ENCODE results near the gene SLC25A38.
"Not testable (repeated sequence)": the region's sequence is repeated elsewhere in the genome, so short reads cannot be mapped to it uniquely, and the experiment has no call there.

SLC25A38 gene

DNA sequence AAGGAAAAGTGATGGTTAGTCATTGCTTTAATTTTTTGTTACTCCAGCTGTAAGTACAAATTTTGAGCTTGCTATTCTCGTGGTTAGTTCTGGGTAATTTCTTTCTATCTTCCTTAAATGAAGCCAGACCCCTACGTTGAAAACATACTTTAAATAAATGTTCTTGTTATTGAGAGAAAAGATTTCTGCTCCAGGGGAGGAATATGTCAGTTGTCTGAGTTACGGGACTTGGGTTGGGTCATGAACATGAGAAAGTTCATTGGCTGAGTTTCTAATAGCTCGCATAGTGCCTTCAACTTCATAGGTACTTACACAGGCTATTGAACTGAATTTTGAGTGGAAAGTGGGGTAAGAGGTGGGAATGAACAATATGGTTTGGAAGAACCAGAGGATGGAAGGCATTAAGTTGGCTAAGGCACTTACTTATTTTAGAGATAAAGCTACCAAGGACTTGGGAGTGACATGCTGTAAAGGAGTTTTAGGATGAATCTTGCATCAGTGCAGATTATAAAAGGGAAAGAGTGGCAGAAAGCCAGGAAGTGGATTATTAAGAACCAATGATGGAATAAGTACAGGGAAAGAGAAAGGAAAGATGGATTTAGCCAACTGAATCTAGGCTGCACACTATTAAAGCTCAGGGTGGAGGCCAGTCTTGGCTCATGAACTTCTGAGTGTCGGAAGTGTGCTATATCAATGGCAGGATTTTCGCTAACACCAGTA, 24.8 kb downstream of the SLC25A38 start:
- no peak for DNase-seq (ENCODE audit: low spot score)

GRCh38 chr3:39408493-39409372, 25.6 kb downstream of the SLC25A38 start:
- DNase-seq (ENCODE audit: low spot score), result no peak

DNA sequence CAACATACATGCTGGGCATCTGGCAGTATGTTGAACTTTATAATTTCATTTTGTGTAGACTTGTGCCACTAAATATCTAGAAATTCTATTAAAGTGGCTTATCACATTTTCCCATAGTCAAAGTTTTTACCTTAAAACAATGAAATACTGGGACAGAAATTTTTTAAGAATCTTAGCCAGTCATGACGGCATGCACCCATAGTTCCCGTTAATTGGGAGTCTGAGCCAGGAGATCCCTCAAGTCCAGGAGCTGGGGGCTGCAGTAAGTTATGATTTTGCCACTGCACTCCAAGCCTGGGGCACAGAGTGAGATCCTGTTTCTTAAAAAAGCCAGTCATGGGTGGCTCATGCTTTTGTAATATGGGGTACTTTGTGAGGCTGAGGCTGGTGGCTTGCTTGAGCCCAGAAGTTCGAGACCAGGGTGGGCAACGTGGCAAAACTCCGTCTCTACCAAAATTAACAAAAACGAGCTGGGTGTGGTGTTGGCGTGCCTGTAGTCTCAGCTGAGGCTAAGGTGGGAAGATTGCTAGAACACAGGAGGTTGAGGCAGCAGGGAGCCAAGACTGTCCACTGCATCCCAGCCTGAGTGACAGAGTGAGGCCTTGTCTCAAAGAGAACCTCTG, 26.5 kb downstream of the SLC25A38 start:
- DNase-seq (ENCODE audit: low spot score), result no peak

DNA sequence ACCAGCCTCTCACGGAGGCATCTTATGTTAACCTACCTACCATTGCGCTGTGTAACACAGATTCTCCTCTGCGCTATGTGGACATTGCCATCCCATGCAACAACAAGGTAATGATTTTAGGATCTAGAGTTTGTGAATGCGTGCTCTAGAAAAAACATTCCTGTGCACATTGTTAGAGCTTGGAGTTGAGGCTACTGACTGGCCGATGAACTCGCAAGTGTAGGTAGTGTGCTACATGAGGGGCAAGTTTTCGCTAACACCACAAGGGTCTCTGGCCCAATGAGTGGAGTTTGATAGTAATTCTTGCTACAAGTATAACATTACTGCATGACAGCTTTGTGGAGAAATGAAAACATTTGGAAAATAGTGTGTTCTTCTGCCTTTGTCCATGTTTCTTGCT, 27.7 kb downstream of the SLC25A38 start:
- no peak for DNase-seq (ENCODE audit: low spot score)

GRCh38 chr3:39412668-39413260, 29.6 kb downstream of the SLC25A38 start:
- DNase-seq (ENCODE audit: low spot score), result no peak

DNA sequence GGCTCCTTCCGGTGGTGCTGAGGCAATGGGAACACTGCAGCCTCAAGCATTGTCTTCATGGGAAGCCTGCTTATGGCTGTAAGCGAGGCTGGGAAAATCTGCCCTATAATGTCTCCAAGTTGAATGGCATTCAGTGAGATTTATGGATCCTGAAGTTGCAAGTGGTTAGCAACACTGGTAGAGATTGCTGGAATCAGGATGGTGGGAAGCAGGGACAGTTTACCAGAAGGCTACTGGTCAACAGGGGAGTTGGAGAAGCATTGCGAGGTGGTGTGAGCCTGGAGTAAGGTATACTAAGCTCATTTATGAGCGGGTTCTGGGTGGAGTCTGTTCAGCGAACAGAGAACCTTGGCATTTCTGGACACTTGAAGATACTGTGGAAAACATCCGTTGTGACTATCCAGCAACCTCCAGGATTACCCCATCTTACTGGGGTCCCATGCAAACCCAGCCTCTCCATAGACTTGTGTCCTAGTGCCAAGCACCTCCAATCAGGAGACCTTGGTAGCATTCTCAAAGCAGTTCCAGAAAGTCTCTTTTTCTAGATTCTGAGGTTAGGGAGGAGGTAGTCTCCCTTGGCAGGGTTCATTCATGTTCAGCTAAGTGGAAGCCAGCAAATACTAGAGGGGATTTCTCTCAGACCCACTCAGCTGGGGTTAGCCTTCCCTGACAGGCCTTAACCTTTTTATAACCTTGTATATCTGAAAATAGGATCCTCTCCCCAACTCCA, 30.7 kb downstream of the SLC25A38 start:
- peak; percentile 29 for DNase-seq (ENCODE audit: low spot score)

- peak; percentile 29 for DNase-seq (ENCODE audit: low spot score)
These were observed 31.3 kb downstream of the SLC25A38 start for GRCh38 chr3:39414421-39414907.

DNA sequence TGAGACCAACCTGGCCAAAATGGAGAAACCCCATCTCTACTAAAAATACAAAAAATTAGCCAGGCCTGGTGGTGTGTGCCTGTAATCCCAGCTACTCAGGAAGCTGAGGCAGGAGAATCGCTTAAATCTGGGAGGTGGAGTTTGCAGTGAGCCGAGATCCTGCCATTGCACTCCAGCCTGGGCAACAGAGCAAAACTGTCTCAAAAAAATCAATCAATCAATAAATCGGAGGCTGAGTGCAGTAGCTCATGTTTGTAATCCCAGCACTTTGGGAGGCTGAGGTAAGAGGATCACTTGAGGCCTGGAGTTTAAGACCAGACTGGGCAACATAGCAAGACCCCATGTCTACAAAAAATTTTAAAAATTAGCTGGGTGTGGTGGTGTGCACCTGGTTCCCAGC, 32.1 kb downstream of the SLC25A38 start:
- DNase-seq (ENCODE audit: low spot score), result not testable (repeated sequence)

GRCh38 chr3:39415983-39416382, 32.8 kb downstream of the SLC25A38 start:
- DNase-seq (ENCODE audit: low spot score), result peak; percentile 48

DNA sequence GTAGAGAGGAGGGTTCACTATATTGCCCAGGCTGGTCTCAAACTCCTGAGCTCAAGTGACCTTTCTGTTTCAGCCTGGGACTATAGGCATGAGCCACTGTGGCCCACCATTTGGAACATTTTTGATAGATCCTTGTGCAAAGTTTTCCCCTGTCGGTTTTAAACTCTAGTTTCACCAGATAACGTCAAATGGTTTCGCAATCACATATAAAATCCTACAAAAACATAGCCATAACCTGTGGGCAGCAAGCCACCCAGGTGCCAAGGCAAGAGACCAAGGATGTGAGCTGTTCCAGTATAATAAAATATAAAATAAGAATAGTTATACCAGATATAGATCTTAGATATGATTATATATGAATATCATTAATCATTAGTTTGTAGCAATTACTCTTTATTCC, 33.8 kb downstream of the SLC25A38 start:
- not testable (repeated sequence) for DNase-seq (ENCODE audit: low spot score)

DNA sequence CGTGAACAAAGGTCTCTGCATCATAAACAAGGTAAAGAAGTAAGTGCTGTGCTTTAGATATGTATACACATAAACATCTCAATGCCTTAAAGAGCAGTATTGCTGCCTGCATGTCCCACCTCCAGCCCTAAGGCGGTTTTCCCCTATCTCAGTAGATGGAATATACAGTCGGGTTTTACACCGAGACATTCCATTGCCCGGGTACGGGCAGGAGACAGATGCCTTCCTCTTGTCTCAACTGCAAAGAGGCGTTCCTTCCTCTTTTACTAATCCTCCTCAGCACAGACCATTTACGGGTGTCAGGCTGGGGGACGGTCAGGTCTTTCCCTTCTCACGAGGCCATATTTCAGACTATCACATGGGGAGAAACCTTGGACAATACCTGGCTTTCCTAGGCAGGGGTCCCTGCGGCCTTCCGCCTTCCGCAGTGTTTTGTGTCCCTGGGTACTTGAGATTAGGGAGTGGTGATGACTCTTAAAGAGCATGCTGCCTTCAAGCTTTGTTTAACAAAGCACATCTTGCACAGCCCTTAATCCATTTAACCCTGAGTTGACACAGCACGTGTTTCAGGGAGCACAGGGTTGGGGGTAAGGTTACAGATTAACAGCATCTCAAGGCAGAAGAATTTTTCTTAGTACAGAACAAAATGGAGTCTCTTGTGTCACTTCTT, 35.5 kb downstream of the SLC25A38 start:
- not testable (repeated sequence) for DNase-seq (ENCODE audit: low spot score)

DNA sequence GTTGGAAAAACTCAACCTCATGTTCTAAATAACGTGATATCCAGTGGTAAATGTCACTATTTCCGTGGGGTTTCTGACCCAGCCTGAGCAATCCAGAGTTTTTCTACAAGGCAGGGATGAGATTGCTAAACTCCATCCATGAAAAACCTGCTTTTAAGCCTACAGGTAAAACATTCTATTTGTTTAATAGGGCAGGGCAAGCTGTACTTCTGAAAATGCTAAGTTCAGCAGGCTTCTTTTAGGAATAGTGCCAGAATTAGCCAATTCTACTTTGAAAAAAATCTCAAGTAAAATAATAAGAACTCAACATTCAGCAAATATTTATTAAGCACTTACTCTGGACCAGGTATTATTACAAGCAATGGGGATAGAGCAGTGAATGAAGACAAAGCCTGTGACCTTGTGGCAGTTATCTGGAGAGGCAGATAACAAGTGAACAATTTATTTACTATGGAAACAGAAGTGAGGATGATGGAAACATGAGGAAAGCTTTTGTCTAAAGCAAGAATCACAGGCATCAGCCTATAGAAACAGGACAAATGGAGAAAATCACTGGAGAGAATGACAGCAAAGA, 36.7 kb downstream of the SLC25A38 start:
- no peak for DNase-seq (ENCODE audit: low spot score)

DNA sequence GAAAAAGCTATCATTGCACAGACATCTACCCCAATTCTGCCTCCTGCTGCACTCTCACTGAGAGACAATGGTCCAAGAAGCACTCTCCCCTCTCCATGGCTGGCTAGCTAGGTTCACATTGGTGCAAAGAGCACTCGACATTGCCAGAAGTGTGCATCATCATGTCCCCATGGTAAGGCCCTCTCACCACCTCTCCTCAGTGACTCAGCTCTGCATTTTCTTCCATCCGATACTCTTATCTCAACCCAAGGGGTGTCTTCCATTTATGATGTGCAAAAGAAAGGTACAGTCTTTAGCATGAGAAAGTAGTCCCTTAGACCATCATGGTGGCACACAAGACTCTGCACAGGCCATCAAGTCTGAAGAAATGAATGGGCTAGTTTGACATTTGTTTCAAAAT, 37.4 kb downstream of the SLC25A38 start:
- DNase-seq (ENCODE audit: low spot score), result no peak

GRCh38 chr3:39423436-39423970, 40.3 kb downstream of the SLC25A38 start:
- no peak for DNase-seq (ENCODE audit: low spot score)

- no peak for DNase-seq (ENCODE audit: low spot score)
These were observed 43.1 kb downstream of the SLC25A38 start for GRCh38 chr3:39426312-39426711.

DNA sequence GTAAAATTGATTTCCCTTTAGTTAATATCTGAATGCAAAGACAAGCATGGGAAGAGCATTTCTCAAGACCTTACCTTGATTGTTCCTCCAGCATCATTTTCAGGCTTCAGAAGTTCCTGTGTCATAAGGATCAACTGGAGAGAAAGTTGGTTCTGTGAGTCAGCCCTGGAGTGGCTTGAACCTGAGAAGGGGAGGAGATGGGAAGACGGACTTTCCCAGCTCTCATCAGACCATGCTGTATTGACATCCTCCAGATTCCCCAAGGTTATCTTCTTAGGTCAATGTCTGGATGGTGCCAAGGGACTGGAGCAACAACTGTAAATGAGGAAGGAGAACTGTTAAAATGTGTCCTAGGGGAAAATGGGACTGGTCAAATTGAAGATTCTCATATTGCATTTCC, 44.3 kb downstream of the SLC25A38 start:
- no peak for DNase-seq (ENCODE audit: low spot score)

DNA sequence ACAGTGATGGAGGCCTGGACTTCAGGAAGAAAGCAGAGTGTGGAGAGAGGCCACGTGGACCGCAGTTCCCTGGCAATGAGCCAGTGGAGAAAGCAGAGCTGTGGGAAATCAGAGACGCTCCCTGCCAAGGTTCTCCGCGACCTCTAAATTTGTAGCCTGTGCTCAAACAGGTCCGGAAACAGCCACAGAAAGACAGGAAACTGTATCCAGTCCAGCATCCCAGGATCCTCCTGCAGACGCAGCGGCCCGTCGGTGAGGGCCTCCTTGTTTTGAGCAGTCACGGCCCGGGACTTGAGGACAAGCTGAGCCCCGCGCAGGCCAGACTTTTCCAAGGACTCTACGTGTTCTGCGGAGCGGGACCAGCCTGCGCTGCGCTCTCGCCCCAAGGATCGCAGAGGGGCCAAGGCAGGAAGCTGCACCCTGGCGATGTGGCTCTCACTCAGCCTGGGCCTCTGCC, 45.6 kb downstream of the SLC25A38 start:
- no peak for DNase-seq (ENCODE audit: low spot score)

DNA sequence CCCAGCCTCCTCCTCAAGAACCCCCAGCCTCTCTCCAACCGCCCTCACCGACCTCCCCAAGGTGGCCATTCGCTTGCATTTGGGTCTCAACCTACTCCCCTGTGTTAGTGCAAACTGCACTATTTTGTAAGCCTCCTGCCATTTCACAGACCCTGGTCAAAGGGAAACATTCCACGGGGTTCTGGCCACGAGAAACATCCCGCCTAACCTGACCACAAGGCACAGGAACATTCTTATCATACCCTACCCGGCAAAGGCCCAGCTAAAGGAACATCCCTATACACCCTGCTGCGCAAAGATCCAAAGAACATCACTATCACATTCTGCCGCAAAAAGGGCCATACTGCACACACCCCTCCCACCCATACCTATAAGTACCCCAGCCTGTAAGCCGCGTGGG, 46.3 kb downstream of the SLC25A38 start:
- no peak for DNase-seq (ENCODE audit: low spot score)

GRCh38 chr3:39432342-39432741, 49.2 kb downstream of the SLC25A38 start:
- no peak for DNase-seq (ENCODE audit: low spot score)

DNA sequence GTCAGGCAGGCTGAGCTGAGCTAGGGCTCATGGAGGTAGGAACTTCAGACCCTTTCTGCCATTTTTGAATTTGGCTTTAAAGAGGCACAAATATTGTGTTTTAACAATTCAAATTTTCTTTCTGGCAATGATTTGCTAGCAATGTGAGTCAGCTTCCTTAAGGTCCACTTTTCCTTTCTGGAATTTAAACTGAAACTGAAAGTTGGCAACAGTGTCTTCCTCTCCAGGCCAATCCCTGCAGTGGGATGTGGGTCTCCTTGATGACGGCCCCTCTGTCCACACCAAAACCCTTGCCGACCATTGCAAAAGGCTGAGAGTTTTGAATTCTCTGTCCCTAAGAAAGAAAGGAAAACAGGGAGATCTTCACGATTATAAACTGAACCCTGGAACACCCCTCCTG, 50.5 kb downstream of the SLC25A38 start:
- DNase-seq (ENCODE audit: low spot score), result no peak

All from cerebellar cortex (tissue), 1 donor.